HCT116 (cell line): Measurements from ENCODE around the gene IFNL4. TPM values are rescaled to one million over a fixed set of nuclear protein-coding genes. Genes with fewer than 3 reads are reported as not detected.

Experiments
- ATAC-seq: fragments of 200-7000 bp; cut with Tn5 transposase; 2 replicates; pipeline ENCODE4 v1.9.1; 2020; ENCODE audit warnings: mild to moderate bottlenecking, moderate library complexity
- BruUV-seq: library from RNA; stranded (reverse); fragments of 400-500 nt; replicated peaks from 2 replicates; lab custom pipeline; 2021; lab: Mats Ljungman, UMichigan
- CTCF ChIA-PET: fragments of 300-600 bp; sonication (Branson Sonifier 250); formaldehyde crosslinking; loops from one replicate; lab custom pipeline; 2021; ENCODE audit warnings: antibody characterized with exemption; lab: Charles Lee
- POLR2A ChIA-PET: fragments of 300-600, 350-600 bp; sonication (Branson Sonifier 250); formaldehyde crosslinking; loops from one replicate; lab custom pipeline; 2021; ENCODE audit warnings: antibody characterized with exemption; lab: Charles Lee
- RAD21 ChIA-PET, 2 experiments: fragments of 300-600 bp; sonication (Branson Sonifier 250); formaldehyde crosslinking; loops; one replicate each; lab custom pipeline; 2023; ENCODE audit warnings: low total read pairs in 2 of 2; ENCODE audit not compliant: uncharacterized antibody in 2 of 2, unreplicated experiment in 2 of 2, low non-redundant PET in 1 of 2; lab: Charles Lee
- DNase-seq: peaks from one replicate; pipeline ENCODE4 v3.0.0-alpha.2; 2010; ENCODE audit warnings: low read depth, low spot score
- H2AFZ ChIP-seq: fragments of 200-600 bp; shearing (Covaris generic), sonication (generic); 2 replicates; pipeline ENCODE4 v1.6.1; 2017; ENCODE audit warnings: low read depth, mixed run types, mixed read lengths, antibody characterized with exemption, low read length; ENCODE audit not compliant: poor library complexity, severe bottlenecking
- H3K27ac ChIP-seq: 2 replicates; pipeline ENCODE4 v1.5.1; 2012; ENCODE audit warnings: low read depth, low read length
- H3K27me3 ChIP-seq: fragments of 200-600 bp; sonication (generic); 2 replicates; pipeline ENCODE4 v1.6.1; 2016; ENCODE audit warnings: mixed run types, low read length, mixed read lengths; ENCODE audit not compliant: insufficient read depth
- H3K36me3 ChIP-seq, 2 experiments: fragments of 200-500 bp in 1 of 2; fragments of 200-600 bp in 1 of 2; sonication (Bioruptor generic) in 1 of 2; sonication (generic) in 1 of 2; 2 replicates each; pipeline versions ENCODE4 v1.5.1 to v1.6.1; 2014 to 2016; ENCODE audit warnings: low read length in 2 of 2, inconsistent platforms in 1 of 2, mixed read lengths in 1 of 2, mixed run types in 1 of 2; ENCODE audit not compliant: insufficient read depth in 2 of 2, control insufficient read depth in 1 of 2
- H3K4me1 ChIP-seq, 2 experiments: fragments of 200-600 bp in 1 of 2; sonication (generic) in 1 of 2; 2 replicates each; pipeline versions ENCODE4 v1.5.1 to v1.6.1; 2012 to 2017; ENCODE audit warnings: low read length in 2 of 2, inconsistent platforms in 1 of 2, mild to moderate bottlenecking in 1 of 2, mixed read lengths in 1 of 2, mixed run types in 1 of 2, moderate library complexity in 1 of 2; ENCODE audit not compliant: insufficient read depth in 2 of 2, control insufficient read depth in 1 of 2
- H3K4me2 ChIP-seq: fragments of 200-600 bp; sonication (generic); 2 replicates; pipeline ENCODE4 v1.6.1; 2017; ENCODE audit warnings: mixed run types, low read length, mixed read lengths
- H3K4me3 ChIP-seq, 2 experiments: fragments of 200-600 bp in 1 of 2; sonication (generic) in 1 of 2; replicated peaks in 1 of 2; 2 replicates each; pipeline ENCODE4 v1.5.1; 2011 to 2016; ENCODE audit warnings: low read length in 2 of 2, control low read depth in 1 of 2, low read depth in 1 of 2, mild to moderate bottlenecking in 1 of 2, mixed read lengths in 1 of 2, mixed run types in 1 of 2
- H3K79me2 ChIP-seq: fragments of 200-600 bp; sonication (generic); 2 replicates; pipeline ENCODE4 v1.6.1; 2017; ENCODE audit warnings: mild to moderate bottlenecking, mixed run types, low read length, moderate library complexity, mixed read lengths; ENCODE audit not compliant: insufficient read depth
- H3K9ac ChIP-seq: fragments of 200-600 bp; sonication (generic); 2 replicates; pipeline ENCODE4 v1.6.1; 2016; ENCODE audit warnings: low read length, mixed read lengths
- H3K9me2 ChIP-seq: fragments of 200-600 bp; sonication (generic), shearing (Covaris generic); 2 replicates; pipeline ENCODE4 v1.6.1; 2017; ENCODE audit warnings: mixed run types, mild to moderate bottlenecking, moderate library complexity; ENCODE audit not compliant: insufficient read depth
- H3K9me3 ChIP-seq, 2 experiments: fragments of 200-500 bp in 1 of 2; fragments of 200-600 bp in 1 of 2; sonication (Bioruptor generic) in 1 of 2; sonication (generic) in 1 of 2; 2 replicates each; pipeline ENCODE4 v1.6.1; 2014 to 2017; ENCODE audit warnings: low read length in 2 of 2, mixed read lengths in 2 of 2, inconsistent platforms in 1 of 2, low read depth in 1 of 2, mild to moderate bottlenecking in 1 of 2, mixed run types in 1 of 2, moderate library complexity in 1 of 2; ENCODE audit not compliant: control insufficient read depth in 1 of 2, insufficient read depth in 1 of 2
- H4K20me1 ChIP-seq: fragments of 200-600 bp; sonication (generic), shearing (Covaris generic); 2 replicates; pipeline ENCODE4 v1.6.1; 2017; ENCODE audit warnings: mixed run types, mild to moderate bottlenecking, moderate library complexity; ENCODE audit not compliant: insufficient read depth
- CEBPB ChIP-seq: IDR thresholded peaks from 2 replicates; pipeline ENCODE4 v1.6.1; 2012; ENCODE audit warnings: low read depth
- CTCF ChIP-seq, 3 experiments: fragments of 200-600 bp in 1 of 3; sonication (generic) in 1 of 3; IDR thresholded peaks in 2 of 3; conservative IDR thresholded peaks in 1 of 3; 2 replicates each; pipeline ENCODE4 v1.5.1; 2012 to 2017; ENCODE audit warnings: low read depth in 2 of 3, low read length in 2 of 3, antibody characterized with exemption in 1 of 3, borderline replicate concordance in 1 of 3, control low read depth in 1 of 3, mild to moderate bottlenecking in 1 of 3, mixed read lengths in 1 of 3, mixed run types in 1 of 3, moderate library complexity in 1 of 3; ENCODE audit not compliant: insufficient read depth in 1 of 3
- ELF1 ChIP-seq: IDR thresholded peaks from 2 replicates; pipeline ENCODE4 v1.6.1; 2012; ENCODE audit warnings: low read depth, borderline replicate concordance
- EZH2 ChIP-seq: fragments of 200-600 bp; sonication (generic); IDR thresholded peaks from 2 replicates; pipeline ENCODE4 v1.6.1; 2017; ENCODE audit warnings: antibody characterized with exemption, mixed run types
- EZH2phosphoT487 ChIP-seq: fragments of 200-600 bp; IDR thresholded peaks from 2 replicates; pipeline ENCODE4 v1.6.1; 2018; ENCODE audit warnings: antibody characterized with exemption, borderline replicate concordance
- FOSL1 ChIP-seq: IDR thresholded peaks from 2 replicates; pipeline ENCODE4 v1.6.1; 2012; ENCODE audit warnings: low read depth
- JUND ChIP-seq: IDR thresholded peaks from 2 replicates; pipeline ENCODE4 v1.6.1; 2012
- POLR2AphosphoS5 ChIP-seq: IDR thresholded peaks from 2 replicates; pipeline ENCODE4 v1.6.1; 2011; ENCODE audit warnings: mild to moderate bottlenecking, low read depth, low read length, moderate library complexity
- RAD21 ChIP-seq: IDR thresholded peaks from 2 replicates; pipeline ENCODE4 v1.6.1; 2012; ENCODE audit warnings: low read depth, mild to moderate bottlenecking
- ZFX ChIP-seq: fragments of 450-650 bp; IDR thresholded peaks from 2 replicates; pipeline ENCODE4 v1.6.1; 2017
- ZNF274 ChIP-seq: fragments of 200-500 bp; sonication (Bioruptor generic); IDR thresholded peaks from 2 replicates; pipeline ENCODE4 v1.6.1; 2014; ENCODE audit warnings: mild to moderate bottlenecking, low read depth, low read length, inconsistent platforms
- intact Hi-C: fragments of 100-400 bp; cut with micrococcal nuclease; formaldehyde crosslinking; loops from 2 replicates; pipeline ENCODE4 v1.10.0; 2022
- total RNA-seq: library from RNA; stranded (reverse); gene quantifications from one replicate; pipeline ENCODE4 v1.2.1, GENCODE V29; 2021; ENCODE audit not compliant: unreplicated experiment
- TF ChIP-seq, protein P1 (sequence below): IDR thresholded peaks from 2 replicates; pipeline ENCODE4 v1.6.1; 2012; ENCODE audit warnings: low read depth

Gene IFNL4
- total RNA-seq, 1 experiment from 2014 or later: not detected

DNA sequence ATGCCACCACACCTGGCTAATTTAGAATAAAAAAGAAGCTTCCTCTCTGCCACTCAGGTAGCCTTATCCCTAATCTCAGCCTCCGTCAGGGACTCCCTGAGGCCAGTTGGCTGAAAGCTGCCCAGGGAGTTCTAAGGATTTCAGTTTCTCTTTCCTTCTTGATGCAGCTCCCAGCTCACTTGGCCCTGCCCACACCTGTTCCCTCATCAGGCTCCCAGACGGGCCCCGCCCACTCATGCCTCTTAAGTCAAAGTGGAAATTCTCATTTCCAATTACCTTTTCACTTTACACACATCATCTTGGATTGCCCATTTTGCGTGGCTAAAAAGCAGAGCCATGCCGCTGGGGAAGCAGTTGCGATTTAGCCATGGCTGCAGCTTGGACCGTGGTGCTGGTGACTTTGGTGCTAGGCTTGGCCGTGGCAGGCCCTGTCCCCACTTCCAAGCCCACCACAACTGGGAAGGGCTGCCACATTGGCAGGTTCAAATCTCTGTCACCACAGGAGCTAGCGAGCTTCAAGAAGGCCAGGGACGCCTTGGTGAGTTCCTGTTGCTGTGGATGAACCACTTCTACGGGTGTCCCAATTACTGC is 47.5 kb upstream of the IFNL4 start, which contains the start of gene IFNL1:
Gene IFNL1 (plus strand): TSS at position 353 of the 591 bp plus-strand sequence. CDS start 15 bp downstream, at position 368.
- POLR2A ChIA-PET: no interaction called here
- RAD21 ChIA-PET: no interaction called here

More for the DNA sequence above, 47.5 kb upstream of the IFNL4 start, which contains the start of gene IFNL1:
- H3K27me3 ChIP-seq: no peaks in the 10 kb centered on the region
- intact Hi-C loops: no loop called here
- no peak within 1 kb of the TSS for H3K4me2 ChIP-seq
- no peak within 1 kb of the TSS for H2AFZ ChIP-seq
- TF ChIP-seq ZFX (no peak), RAD21 (no peak), CTCF (IDR thresholded peaks at IDR 0.05 in 2 of 3, conservative IDR thresholded peaks at IDR 0.05 in 1 of 3; ENCODE audit: borderline replicate concordance in 1 of 3, insufficient read depth in 1 of 3, low read depth in 2 of 3, low read length in 2 of 3) (no peak), POLR2AphosphoS5 (no peak), CEBPB (no peak), ZNF274 (no peak), ELF1 (no peak), JUND (no peak), EZH2phosphoT487 (no peak), FOSL1 (no peak), EZH2 (no peak)
- TF ChIP-seq, protein P1, sequence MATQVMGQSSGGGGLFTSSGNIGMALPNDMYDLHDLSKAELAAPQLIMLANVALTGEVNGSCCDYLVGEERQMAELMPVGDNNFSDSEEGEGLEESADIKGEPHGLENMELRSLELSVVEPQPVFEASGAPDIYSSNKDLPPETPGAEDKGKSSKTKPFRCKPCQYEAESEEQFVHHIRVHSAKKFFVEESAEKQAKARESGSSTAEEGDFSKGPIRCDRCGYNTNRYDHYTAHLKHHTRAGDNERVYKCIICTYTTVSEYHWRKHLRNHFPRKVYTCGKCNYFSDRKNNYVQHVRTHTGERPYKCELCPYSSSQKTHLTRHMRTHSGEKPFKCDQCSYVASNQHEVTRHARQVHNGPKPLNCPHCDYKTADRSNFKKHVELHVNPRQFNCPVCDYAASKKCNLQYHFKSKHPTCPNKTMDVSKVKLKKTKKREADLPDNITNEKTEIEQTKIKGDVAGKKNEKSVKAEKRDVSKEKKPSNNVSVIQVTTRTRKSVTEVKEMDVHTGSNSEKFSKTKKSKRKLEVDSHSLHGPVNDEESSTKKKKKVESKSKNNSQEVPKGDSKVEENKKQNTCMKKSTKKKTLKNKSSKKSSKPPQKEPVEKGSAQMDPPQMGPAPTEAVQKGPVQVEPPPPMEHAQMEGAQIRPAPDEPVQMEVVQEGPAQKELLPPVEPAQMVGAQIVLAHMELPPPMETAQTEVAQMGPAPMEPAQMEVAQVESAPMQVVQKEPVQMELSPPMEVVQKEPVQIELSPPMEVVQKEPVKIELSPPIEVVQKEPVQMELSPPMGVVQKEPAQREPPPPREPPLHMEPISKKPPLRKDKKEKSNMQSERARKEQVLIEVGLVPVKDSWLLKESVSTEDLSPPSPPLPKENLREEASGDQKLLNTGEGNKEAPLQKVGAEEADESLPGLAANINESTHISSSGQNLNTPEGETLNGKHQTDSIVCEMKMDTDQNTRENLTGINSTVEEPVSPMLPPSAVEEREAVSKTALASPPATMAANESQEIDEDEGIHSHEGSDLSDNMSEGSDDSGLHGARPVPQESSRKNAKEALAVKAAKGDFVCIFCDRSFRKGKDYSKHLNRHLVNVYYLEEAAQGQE: no peak
- H3K9me3 ChIP-seq: no peaks in the 10 kb centered on the region
- DNase-seq (no peak), ATAC-seq (no peak)
- no peak within 1 kb of the TSS for H3K4me3 ChIP-seq
- no peaks in the 10 kb centered on the region for H3K9me2 ChIP-seq
- no peaks in the 10 kb centered on the region for H3K36me3 ChIP-seq
- CTCF ChIA-PET: interaction anchor here (0.6 kb wide), 1 partner anchor 217 kb away, joined by 5 read pairs; no protein-coding TSS in a partner anchor
- H3K9ac ChIP-seq: no peak within 1 kb of the TSS
- H3K4me1 ChIP-seq: peaks cover 2 to 12% of the 10 kb centered on the region in 2 experiments; a peak in 2 of 4 replicates
- no peaks in the 10 kb centered on the region for H3K79me2 ChIP-seq
- no peaks in the 10 kb centered on the region for H4K20me1 ChIP-seq
- no peak within 1 kb of the TSS for H3K27ac ChIP-seq
- no TSS peak for BruUV-seq
